Amniotic stem cell (primary cell): ENCODE measurements around the gene SRGAP1.
"Not testable (repeated sequence)": the region's sequence is repeated elsewhere in the genome, so short reads cannot be mapped to it uniquely, and the experiment has no call there.

ENCODE experiments used
- DNase-seq: peaks from one replicate; lab custom pipeline; 2025; lab: John Stamatoyannopoulos, UW

The SRGAP1 gene

GRCh38 chr12:63869656-63870055 lies 25.2 kb downstream of the SRGAP1 start:
- no peak for DNase-seq

GRCh38 chr12:63870838-63871237 lies 26.3 kb downstream of the SRGAP1 start:
- DNase-seq: no peak

GRCh38 chr12:63874897-63875480 lies 30.5 kb downstream of the SRGAP1 start:
- DNase-seq: no peak

GRCh38 chr12:63875703-63876102 lies 31.2 kb downstream of the SRGAP1 start:
- no peak for DNase-seq

GRCh38 chr12:63876980-63877379 lies 32.5 kb downstream of the SRGAP1 start:
- DNase-seq: no peak

GRCh38 chr12:63877693-63878092 lies 33.2 kb downstream of the SRGAP1 start:
- no peak for DNase-seq

GRCh38 chr12:63880235-63880634 lies 35.7 kb downstream of the SRGAP1 start:
- not testable (repeated sequence) for DNase-seq

- no peak for DNase-seq
Measured at GRCh38 chr12:63880742-63881263, 36.3 kb downstream of the SRGAP1 start.

- DNase-seq: no peak
Measured at GRCh38 chr12:63882844-63883243, 38.3 kb downstream of the SRGAP1 start.

- no peak for DNase-seq
Measured at GRCh38 chr12:63885401-63885800, 40.9 kb downstream of the SRGAP1 start.

- DNase-seq: no peak
Measured at GRCh38 chr12:63888908-63889635, 44.6 kb downstream of the SRGAP1 start.

GRCh38 chr12:63889721-63890509 lies 45.4 kb downstream of the SRGAP1 start:
- DNase-seq: no peak

- DNase-seq: no peak
Measured at GRCh38 chr12:63893170-63893569, 48.7 kb downstream of the SRGAP1 start.

- DNase-seq: no peak
Measured at GRCh38 chr12:63894132-63894531, 49.6 kb downstream of the SRGAP1 start.

GRCh38 chr12:63895841-63896240 lies 51.3 kb downstream of the SRGAP1 start:
- DNase-seq: no peak

GRCh38 chr12:63897931-63898330 lies 53.4 kb downstream of the SRGAP1 start:
- DNase-seq: no peak

GRCh38 chr12:63898764-63899337 lies 54.4 kb downstream of the SRGAP1 start:
- DNase-seq: no peak

- DNase-seq: no peak
Measured at GRCh38 chr12:63899396-63899795, 54.9 kb downstream of the SRGAP1 start.

- no peak for DNase-seq
Measured at GRCh38 chr12:63900922-63901793, 56.7 kb downstream of the SRGAP1 start.

GRCh38 chr12:63904653-63905052 lies 60.2 kb downstream of the SRGAP1 start:
- DNase-seq: no peak

GRCh38 chr12:63905544-63905943 lies 61.0 kb downstream of the SRGAP1 start:
- DNase-seq: no peak
